Prostate gland (tissue), 2 donors: ENCODE results near the gene SCN5A.

ENCODE experiments used
- CTCF ChIP-seq, 4 experiments: fragments of 200-600 bp in 2 of 4; fragments of 450-650 bp in 2 of 4; sonication (generic) in 2 of 4; IDR thresholded peaks; 1 replicate in 3 of 4; 2 replicates in 1 of 4; pipeline ENCODE4 v1.5.1; 2016 to 2019; ENCODE audit warnings: antibody characterized with exemption in 4 of 4, mild to moderate bottlenecking in 2 of 4, moderate library complexity in 2 of 4
- POLR2A ChIP-seq: fragments of 450-650 bp; IDR thresholded peaks from one replicate; pipeline ENCODE4 v1.6.1; 2016; ENCODE audit warnings: antibody characterized with exemption, mild to moderate bottlenecking
- POLR2AphosphoS5 ChIP-seq: sonication (generic); formaldehyde crosslinking; IDR thresholded peaks from one replicate; pipeline ENCODE4 v1.6.1; 2017; ENCODE audit warnings: antibody characterized with exemption

GRCh38 chr3:38549957-38550840, 99.3 kb downstream of the SCN5A start:
- TF ChIP-seq CTCF (IDR thresholded peaks at IDR 0.05) (no peak), POLR2AphosphoS5 (no peak), POLR2A (no peak)
